GM19395 (cell line): ENCODE measurements around the gene MAPKAP1.

Source experiments
- ATAC-seq: cut with Tn5 transposase; IDR thresholded peaks from one replicate; pipeline ENCODE4 v1.9.1; 2021; ENCODE audit warnings: mild to moderate bottlenecking, moderate library complexity; ENCODE audit not compliant: unreplicated experiment

Gene MAPKAP1

GRCh38 chr9:125515983-125516940 lies 190.7 kb downstream of the MAPKAP1 start:
- ATAC-seq, result no peak

GRCh38 chr9:125515281-125515680 lies 191.7 kb downstream of the MAPKAP1 start:
- no peak for ATAC-seq

- ATAC-seq, result no peak
Observed at GRCh38 chr9:125514468-125514867, 192.5 kb downstream of the MAPKAP1 start.

GRCh38 chr9:125513668-125514413 lies 193.2 kb downstream of the MAPKAP1 start:
- peak; percentile 96 for ATAC-seq

- no peak for ATAC-seq
Observed at GRCh38 chr9:125513303-125513667, 193.7 kb downstream of the MAPKAP1 start.

GRCh38 chr9:125511789-125512660 lies 195.0 kb downstream of the MAPKAP1 start:
- ATAC-seq, result no peak

- no peak for ATAC-seq
Observed at GRCh38 chr9:125510980-125511379, 196.0 kb downstream of the MAPKAP1 start.

- no peak for ATAC-seq
Observed at GRCh38 chr9:125509476-125509875, 197.5 kb downstream of the MAPKAP1 start.

- ATAC-seq, result no peak
Observed at GRCh38 chr9:125508249-125508648, 198.8 kb downstream of the MAPKAP1 start.

- no peak for ATAC-seq
Observed at GRCh38 chr9:125507226-125507625, 199.8 kb downstream of the MAPKAP1 start.

- ATAC-seq, result no peak
Observed at GRCh38 chr9:125505988-125506438, 201.0 kb downstream of the MAPKAP1 start.

- no peak for ATAC-seq
Observed at GRCh38 chr9:125504616-125505015, 202.4 kb downstream of the MAPKAP1 start.

GRCh38 chr9:125497906-125498305 lies 209.1 kb downstream of the MAPKAP1 start:
- ATAC-seq, result no peak

GRCh38 chr9:125497478-125497877 lies 209.5 kb downstream of the MAPKAP1 start:
- ATAC-seq, result no peak

GRCh38 chr9:125496313-125496834 lies 210.6 kb downstream of the MAPKAP1 start:
- ATAC-seq, result no peak

- peak; percentile 82 for ATAC-seq
Observed at GRCh38 chr9:125495172-125496119, 211.6 kb downstream of the MAPKAP1 start.

- no peak for ATAC-seq
Observed at GRCh38 chr9:125494653-125494915, 212.4 kb downstream of the MAPKAP1 start.

- no peak for ATAC-seq
Observed at GRCh38 chr9:125493881-125494652, 212.9 kb downstream of the MAPKAP1 start.

GRCh38 chr9:125493384-125493783 lies 213.6 kb downstream of the MAPKAP1 start:
- ATAC-seq, result no peak
